Smooth muscle cell (in vitro differentiated cells): ENCODE data around the gene NPC2. TPM values are rescaled to one million over a fixed set of nuclear protein-coding genes. Genes with fewer than 3 reads are reported as not detected.
"Not testable (repeated sequence)": the region's sequence is repeated elsewhere in the genome, so short reads cannot be mapped to it uniquely, and the experiment has no call there.

Source experiments
- DNase-seq: peaks from one replicate; lab custom pipeline; 2025; ENCODE audit not compliant: unreplicated experiment; lab: John Stamatoyannopoulos, UW
- H2AFZ ChIP-seq: fragments of 200-600 bp; sonication (generic); 2 replicates; pipeline ENCODE4 v1.6.0; 2016; ENCODE audit warnings: antibody characterized with exemption, low read depth, mild to moderate bottlenecking
- H3F3A ChIP-seq: fragments of 200-600 bp; sonication (generic); 2 replicates; pipeline ENCODE4 v1.6.0; 2017; ENCODE audit warnings: antibody characterized with exemption, low read depth
- H3K27ac ChIP-seq: fragments of 200-600 bp; sonication (generic); 2 replicates; pipeline ENCODE4 v1.5.1; 2016; ENCODE audit warnings: low read depth, mild to moderate bottlenecking
- H3K27me3 ChIP-seq: fragments of 200-600 bp; sonication (generic); 2 replicates; pipeline ENCODE4 v1.6.1; 2016; ENCODE audit warnings: low read depth, mild to moderate bottlenecking
- H3K36me3 ChIP-seq: fragments of 200-600 bp; sonication (generic); 2 replicates; pipeline ENCODE4 v1.5.1; 2016; ENCODE audit warnings: low read depth
- H3K4me1 ChIP-seq: fragments of 200-600 bp; sonication (generic); 2 replicates; pipeline ENCODE4 v1.5.1; 2016; ENCODE audit warnings: low read depth
- H3K4me2 ChIP-seq: fragments of 200-600 bp; sonication (generic); 2 replicates; pipeline ENCODE4 v1.6.0; 2016; ENCODE audit warnings: mild to moderate bottlenecking
- H3K4me3 ChIP-seq: fragments of 200-600 bp; sonication (generic); 2 replicates; pipeline ENCODE4 v1.5.1; 2016; ENCODE audit warnings: mild to moderate bottlenecking
- H3K79me2 ChIP-seq: fragments of 200-600 bp; sonication (generic); 2 replicates; pipeline ENCODE4 v1.6.0; 2016; ENCODE audit warnings: low read depth, mild to moderate bottlenecking
- H3K9ac ChIP-seq: fragments of 200-600 bp; sonication (generic); 2 replicates; pipeline ENCODE4 v1.6.0; 2016; ENCODE audit warnings: low read depth
- H3K9me3 ChIP-seq: fragments of 200-600 bp; sonication (generic); replicated peaks from 2 replicates; pipeline ENCODE4 v1.5.1; 2016; ENCODE audit warnings: low read depth
- H4K20me1 ChIP-seq: fragments of 200-600 bp; sonication (generic); 2 replicates; pipeline ENCODE4 v1.6.0; 2016; ENCODE audit warnings: low read depth
- WGBS: methylation state at CpG from one replicate; pipeline ENCODE4 v1.1.7; 2016; ENCODE audit warnings: low lambda C conversion rate; 5-methylcytosine and 5-hydroxymethylcytosine counted together
- polyA plus RNA-seq: library from polyadenylated mRNA; unstranded; fragments of >200 nt; fragmentation: Nextera tagmentation; extraction: Ambion mirVana; gene quantifications from 2 replicates; pipeline ENCODE4 v1.2.1, GENCODE V29; 2016
- total RNA-seq: library from RNA; depleted of rRNA; stranded (reverse); fragments of >200 nt; gene quantifications from 2 replicates; pipeline ENCODE4 v1.2.3, GENCODE V29; 2014
- TF ChIP-seq, protein P1 (sequence below): fragments of 200-600 bp; sonication (generic); IDR thresholded peaks from 2 replicates; pipeline ENCODE4 v1.5.1; 2017; ENCODE audit warnings: borderline replicate concordance, mild to moderate bottlenecking, antibody characterized with exemption; ENCODE audit not compliant: insufficient read depth, poor library complexity, severe bottlenecking

The NPC2 gene
- total and polyA plus RNA-seq, 2 experiments from 2014 or later: 137 to 496 TPM

DNA sequence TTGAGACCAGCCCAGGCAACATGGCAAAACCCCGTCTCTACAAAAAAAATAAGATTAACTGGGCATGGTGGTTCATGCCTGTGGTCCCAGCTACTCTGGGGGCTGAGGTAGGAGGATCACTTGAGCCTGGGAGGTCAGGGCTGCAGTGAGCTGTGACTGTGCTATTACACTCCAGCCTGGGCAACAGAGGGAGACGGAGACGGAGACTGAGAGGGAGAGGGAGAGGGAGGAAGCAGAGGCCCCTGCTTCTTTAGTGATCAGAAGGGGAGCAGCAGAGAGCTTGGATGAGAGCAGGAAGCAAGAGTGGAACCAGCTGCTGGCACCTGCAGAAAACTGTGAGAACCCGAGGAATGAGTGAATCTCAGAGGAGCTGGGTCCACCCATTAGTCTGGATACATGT lies 46.4 kb upstream of the NPC2 start:
- H3K9ac ChIP-seq: no peak overlapping the region
- TF ChIP-seq, protein P1, sequence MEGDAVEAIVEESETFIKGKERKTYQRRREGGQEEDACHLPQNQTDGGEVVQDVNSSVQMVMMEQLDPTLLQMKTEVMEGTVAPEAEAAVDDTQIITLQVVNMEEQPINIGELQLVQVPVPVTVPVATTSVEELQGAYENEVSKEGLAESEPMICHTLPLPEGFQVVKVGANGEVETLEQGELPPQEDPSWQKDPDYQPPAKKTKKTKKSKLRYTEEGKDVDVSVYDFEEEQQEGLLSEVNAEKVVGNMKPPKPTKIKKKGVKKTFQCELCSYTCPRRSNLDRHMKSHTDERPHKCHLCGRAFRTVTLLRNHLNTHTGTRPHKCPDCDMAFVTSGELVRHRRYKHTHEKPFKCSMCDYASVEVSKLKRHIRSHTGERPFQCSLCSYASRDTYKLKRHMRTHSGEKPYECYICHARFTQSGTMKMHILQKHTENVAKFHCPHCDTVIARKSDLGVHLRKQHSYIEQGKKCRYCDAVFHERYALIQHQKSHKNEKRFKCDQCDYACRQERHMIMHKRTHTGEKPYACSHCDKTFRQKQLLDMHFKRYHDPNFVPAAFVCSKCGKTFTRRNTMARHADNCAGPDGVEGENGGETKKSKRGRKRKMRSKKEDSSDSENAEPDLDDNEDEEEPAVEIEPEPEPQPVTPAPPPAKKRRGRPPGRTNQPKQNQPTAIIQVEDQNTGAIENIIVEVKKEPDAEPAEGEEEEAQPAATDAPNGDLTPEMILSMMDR: no peak
- no peak for DNase-seq
- 79% methylated on average over 4 of the region's 4 CpGs for WGBS
- H3K4me3 ChIP-seq: no peak overlapping the region
- H4K20me1 ChIP-seq: peaks cover 10% of the 10 kb centered on the region
- no peaks in the 10 kb centered on the region for H3F3A ChIP-seq
- H3K9me3 ChIP-seq: no peaks in the 10 kb centered on the region
- H3K27ac ChIP-seq: no peak overlapping the region
- H3K4me1 ChIP-seq: no peaks in the 10 kb centered on the region
- H3K27me3 ChIP-seq: no peaks in the 10 kb centered on the region
- no peak overlapping the region for H2AFZ ChIP-seq
- no peak overlapping the region for H3K4me2 ChIP-seq
- H3K36me3 ChIP-seq: no peaks in the 10 kb centered on the region
- no peaks in the 10 kb centered on the region for H3K79me2 ChIP-seq

DNA sequence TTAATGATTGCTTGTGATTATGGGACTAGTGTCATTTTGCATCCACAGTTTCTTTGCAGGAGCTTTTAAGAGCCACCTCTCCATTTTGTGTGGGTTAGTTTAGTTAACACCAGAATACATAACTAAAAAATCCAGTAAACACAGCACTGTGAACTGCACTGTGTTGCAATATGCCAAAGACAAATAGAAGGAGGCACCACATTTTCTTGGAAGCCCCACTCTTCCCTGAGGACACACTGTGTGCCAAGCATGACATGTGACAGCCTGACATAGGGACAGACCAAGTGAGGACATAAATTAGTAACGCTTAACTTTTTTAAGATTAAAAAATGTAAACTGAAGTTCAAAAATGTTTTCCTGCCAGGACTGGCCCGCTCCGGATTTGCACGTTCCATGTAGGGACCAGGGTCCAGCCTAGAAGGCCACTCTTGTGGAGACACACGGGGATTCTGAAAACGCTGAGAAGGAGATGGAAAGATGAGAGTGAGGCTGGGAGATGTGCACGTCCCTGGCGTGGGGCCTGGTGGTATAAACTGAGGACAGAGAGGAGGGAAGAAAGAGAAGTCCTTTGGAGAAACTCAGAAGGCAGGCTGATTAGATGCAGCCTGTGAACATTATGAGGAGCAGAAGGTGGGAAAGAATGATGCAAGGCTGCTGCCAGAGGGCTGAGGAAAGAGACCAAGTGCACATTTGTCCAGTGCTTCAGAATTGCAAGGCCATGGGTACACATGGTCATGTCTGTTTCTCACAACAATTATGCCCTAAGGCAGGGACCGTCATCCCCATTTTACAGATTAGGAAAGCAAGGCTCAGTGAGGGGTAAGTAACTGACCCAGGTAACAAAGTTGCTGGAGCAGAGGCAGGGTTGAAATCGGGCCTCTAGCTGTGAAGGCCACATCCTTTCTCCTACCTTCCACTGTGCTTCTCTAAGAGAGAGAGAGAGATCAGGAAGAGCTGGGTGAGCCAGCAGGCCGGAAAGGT lies 45.6 kb upstream of the NPC2 start:
- TF ChIP-seq, protein P1: no peak
- 93% methylated on average over 11 of the region's 11 CpGs for WGBS
- Histone ChIP-seq H3K4me1 (no peaks in the 10 kb centered on the region), H3K27me3 (no peaks in the 10 kb centered on the region), H4K20me1 (peaks cover 5% of the 10 kb centered on the region), H3F3A (no peaks in the 10 kb centered on the region), H3K9ac (no peak overlapping the region), H3K36me3 (no peaks in the 10 kb centered on the region), H3K79me2 (no peaks in the 10 kb centered on the region), H2AFZ (no peak overlapping the region), H3K4me2 (no peak overlapping the region), H3K27ac (no peak overlapping the region), H3K9me3 (no peaks in the 10 kb centered on the region), H3K4me3 (no peak overlapping the region)
- no peak for DNase-seq

DNA sequence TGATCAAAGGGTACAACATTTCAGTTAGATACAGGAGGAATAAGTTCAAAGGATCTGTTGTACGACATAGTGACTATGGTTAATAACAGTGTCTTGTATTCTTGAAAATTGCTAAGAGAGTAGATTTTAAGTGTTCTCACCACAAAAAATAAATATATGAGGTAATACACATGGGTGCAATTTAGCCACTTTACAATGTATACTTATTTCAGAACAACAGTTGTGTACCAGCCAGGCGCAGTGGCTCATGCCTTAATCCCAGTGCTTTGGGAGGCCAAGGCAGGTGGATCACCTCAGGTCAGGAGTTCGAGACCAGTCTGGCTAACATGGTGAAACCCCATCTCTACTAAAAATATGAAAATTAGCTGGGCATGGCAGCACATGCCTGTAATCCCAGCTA lies 43.2 kb upstream of the NPC2 start:
- H3K9ac ChIP-seq, H3K36me3 ChIP-seq, H3K4me3 ChIP-seq, H3K4me1 ChIP-seq, H3F3A ChIP-seq, H2AFZ ChIP-seq, H3K27me3 ChIP-seq, H3K9me3 ChIP-seq, H3K27ac ChIP-seq, H3K4me2 ChIP-seq, H3K79me2 ChIP-seq, H4K20me1 ChIP-seq, DNase-seq: not testable (repeated sequence)
- WGBS: 91% methylated on average over 3 of the region's 3 CpGs

DNA sequence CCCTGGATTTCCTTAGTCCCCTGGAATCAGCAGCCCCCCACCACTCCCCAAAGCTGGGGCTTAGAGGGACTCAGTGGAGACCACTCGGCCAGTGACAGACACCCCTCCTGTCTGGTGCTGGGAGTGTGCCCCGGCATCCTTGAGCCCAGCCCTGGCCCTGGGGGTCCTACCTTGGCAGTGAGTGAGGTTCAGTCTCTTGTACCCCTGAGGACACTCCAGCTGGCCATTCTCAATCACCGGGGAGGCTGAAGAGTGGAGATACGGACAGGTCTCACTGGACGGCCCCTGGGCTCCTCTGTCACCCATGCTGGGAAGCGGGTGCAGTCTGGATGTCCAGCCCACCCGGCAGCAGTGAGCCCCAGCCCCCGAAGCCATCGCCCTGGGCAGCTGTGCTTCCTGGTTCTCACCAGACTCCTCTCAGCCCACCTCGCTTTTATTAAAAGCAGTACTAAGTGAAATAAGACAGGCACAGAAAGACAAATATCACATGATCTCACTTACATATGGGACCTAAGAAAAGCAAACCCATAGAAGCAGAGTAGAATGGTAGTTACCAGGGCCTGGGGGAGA lies 42.7 kb upstream of the NPC2 start:
- Histone ChIP-seq H3K4me3 (no peak overlapping the region), H3K9me3 (no peaks in the 10 kb centered on the region), H3K9ac (no peak overlapping the region), H2AFZ (no peak overlapping the region), H3K36me3 (peaks cover 5% of the 10 kb centered on the region), H3K4me2 (no peak overlapping the region), H3K4me1 (peaks cover 3% of the 10 kb centered on the region), H3F3A (no peaks in the 10 kb centered on the region), H3K27me3 (no peaks in the 10 kb centered on the region), H3K79me2 (no peaks in the 10 kb centered on the region), H4K20me1 (peaks cover under 1% of the 10 kb centered on the region), H3K27ac (no peak overlapping the region)
- no peak for DNase-seq
- WGBS: 93% methylated on average over 10 of the region's 10 CpGs
- TF ChIP-seq, protein P1: no peak
